HuH-7 (cell line): ENCODE data around the gene LPP.
A peak's percentile ranks its signal among the peaks of the same experiment; 100 is the strongest.

Source experiments
- DNase-seq: peaks from one replicate; pipeline ENCODE4 v3.0.0; 2011; ENCODE audit warnings: low spot score

LPP gene

GRCh38 chr3:188272481-188273372 lies 118.8 kb downstream of the LPP start:
- no peak for DNase-seq

- peak; percentile 28 for DNase-seq
Observed at GRCh38 chr3:188274249-188274915, 120.4 kb downstream of the LPP start.

- no peak for DNase-seq
Observed at GRCh38 chr3:188276375-188276774, 122.4 kb downstream of the LPP start.

- no peak for DNase-seq
Observed at GRCh38 chr3:188278717-188279324, 124.9 kb downstream of the LPP start.

GRCh38 chr3:188279502-188280335 lies 125.8 kb downstream of the LPP start:
- no peak for DNase-seq

- DNase-seq, result no peak
Observed at GRCh38 chr3:188280627-188281026, 126.7 kb downstream of the LPP start.

- DNase-seq, result no peak
Observed at GRCh38 chr3:188282871-188283270, 128.9 kb downstream of the LPP start.

GRCh38 chr3:188283347-188283746 lies 129.4 kb downstream of the LPP start:
- peak; percentile 55 for DNase-seq

GRCh38 chr3:188284455-188285212 lies 130.7 kb downstream of the LPP start:
- DNase-seq, result no peak

GRCh38 chr3:188286087-188286513 lies 132.1 kb downstream of the LPP start:
- no peak for DNase-seq

GRCh38 chr3:188287339-188287738 lies 133.4 kb downstream of the LPP start:
- DNase-seq, result no peak

GRCh38 chr3:188287762-188288505 lies 134.0 kb downstream of the LPP start:
- no peak for DNase-seq

- no peak for DNase-seq
Observed at GRCh38 chr3:188292251-188292650, 138.3 kb downstream of the LPP start.

GRCh38 chr3:188292827-188293226 lies 138.9 kb downstream of the LPP start:
- no peak for DNase-seq

GRCh38 chr3:188294113-188294512 lies 140.2 kb downstream of the LPP start:
- DNase-seq, result no peak

GRCh38 chr3:188294823-188295487 lies 141.0 kb downstream of the LPP start:
- DNase-seq, result no peak

- DNase-seq, result no peak
Observed at GRCh38 chr3:188295876-188296275, 141.9 kb downstream of the LPP start.

GRCh38 chr3:188296761-188297612 lies 143.0 kb downstream of the LPP start:
- peak; percentile 48 for DNase-seq

- no peak for DNase-seq
Observed at GRCh38 chr3:188298585-188298984, 144.6 kb downstream of the LPP start.
